Mammary epithelial cell (primary cell): ENCODE measurements around the gene FBXL7.

Experiments
- CTCF ChIP-seq, 2 donors: IDR thresholded peaks in 1 of 2; conservative IDR thresholded peaks in 1 of 2; 2 replicates each; pipeline ENCODE4 v1.5.1; 2011 to 2012; ENCODE audit warnings: inconsistent platforms in 2 of 2, low read length in 2 of 2, mild to moderate bottlenecking in 2 of 2, control low read depth in 1 of 2, low read depth in 1 of 2; ENCODE audit not compliant: insufficient read depth in 1 of 2; ENCODE audit errors: extremely low read depth in 1 of 2
- EZH2 ChIP-seq: IDR thresholded peaks from 2 replicates; pipeline ENCODE4 v1.6.1; 2012; ENCODE audit warnings: low read length, inconsistent platforms, borderline replicate concordance

- TF ChIP-seq CTCF (conservative IDR thresholded peaks at IDR 0.05 in 1 of 2, IDR thresholded peaks at IDR 0.05 in 1 of 2; ENCODE audit: extremely low read depth in 1 of 2, insufficient read depth in 1 of 2, low read depth in 1 of 2, low read length in 2 of 2), result no peak
- no peak for TF ChIP-seq EZH2
These were observed 194.0 kb downstream of the FBXL7 start for GRCh38 chr5:15693933-15694332.
